ENCODE results near the gene FAM9C. TPM values are rescaled to one million over a fixed set of nuclear protein-coding genes. Genes with fewer than 3 reads are reported as not detected.
"Not testable (repeated sequence)": the region's sequence is repeated elsewhere in the genome, so short reads cannot be mapped to it uniquely, and the experiment has no call there.

Gene FAM9C
- total RNA-seq, 1 donor from 2014 or later, result not detected

GRCh38 chrX:13043938-13044337 is 482 bp downstream of the FAM9C start:
- no peak for DNase-seq (ENCODE audit: extremely low read depth, low read depth, low spot score)

GRCh38 chrX:13043138-13043537 is 1.3 kb downstream of the FAM9C start:
- no peak for DNase-seq (ENCODE audit: extremely low read depth, low read depth, low spot score)

- DNase-seq (ENCODE audit: extremely low read depth, low read depth, low spot score), result no peak
Observed at GRCh38 chrX:13036896-13037295, 7.5 kb downstream of the FAM9C start.

- no peak for DNase-seq (ENCODE audit: extremely low read depth, low read depth, low spot score)
Observed at GRCh38 chrX:13033193-13033592, 11.2 kb downstream of the FAM9C start.

- DNase-seq (ENCODE audit: extremely low read depth, low read depth, low spot score), result no peak
Observed at GRCh38 chrX:13029887-13030771, 14.3 kb downstream of the FAM9C start.

GRCh38 chrX:13029637-13029886 is 14.9 kb downstream of the FAM9C start:
- no peak for DNase-seq (ENCODE audit: extremely low read depth, low read depth, low spot score)

- no peak for DNase-seq (ENCODE audit: extremely low read depth, low read depth, low spot score)
Observed at GRCh38 chrX:13028871-13029636, 15.4 kb downstream of the FAM9C start.

GRCh38 chrX:13026877-13027652 is 17.4 kb downstream of the FAM9C start:
- DNase-seq (ENCODE audit: extremely low read depth, low read depth, low spot score), result no peak

GRCh38 chrX:13024986-13025385 is 19.4 kb downstream of the FAM9C start:
- no peak for DNase-seq (ENCODE audit: extremely low read depth, low read depth, low spot score)

GRCh38 chrX:13023979-13024378 is 20.4 kb downstream of the FAM9C start:
- no peak for DNase-seq (ENCODE audit: extremely low read depth, low read depth, low spot score)

GRCh38 chrX:13023567-13023966 is 20.9 kb downstream of the FAM9C start:
- DNase-seq (ENCODE audit: extremely low read depth, low read depth, low spot score), result no peak

- no peak for DNase-seq (ENCODE audit: extremely low read depth, low read depth, low spot score)
Observed at GRCh38 chrX:13022926-13023325, 21.5 kb downstream of the FAM9C start.

- DNase-seq (ENCODE audit: extremely low read depth, low read depth, low spot score), result not testable (repeated sequence)
Observed at GRCh38 chrX:13016731-13017130, 27.7 kb downstream of the FAM9C start.

GRCh38 chrX:13015536-13016236 is 28.7 kb downstream of the FAM9C start:
- no peak for DNase-seq (ENCODE audit: extremely low read depth, low read depth, low spot score)

- no peak for DNase-seq (ENCODE audit: extremely low read depth, low read depth, low spot score)
Observed at GRCh38 chrX:13014111-13015096, 30.0 kb downstream of the FAM9C start.

- no peak for DNase-seq (ENCODE audit: extremely low read depth, low read depth, low spot score)
Observed at GRCh38 chrX:13013363-13014110, 30.9 kb downstream of the FAM9C start.

GRCh38 chrX:13010546-13010945 is 33.9 kb downstream of the FAM9C start:
- no peak for DNase-seq (ENCODE audit: extremely low read depth, low read depth, low spot score)

- DNase-seq (ENCODE audit: extremely low read depth, low read depth, low spot score), result no peak
Observed at GRCh38 chrX:13009844-13010243, 34.6 kb downstream of the FAM9C start.

- DNase-seq (ENCODE audit: extremely low read depth, low read depth, low spot score), result no peak
Observed at GRCh38 chrX:13009273-13009672, 35.1 kb downstream of the FAM9C start.

All from glomerular endothelial cell (primary cell).